CD14-positive monocyte (primary cell): Measurements from ENCODE around the gene CHMP2A. TPM values are rescaled to one million over a fixed set of nuclear protein-coding genes. Genes with fewer than 3 reads are reported as not detected.

Source experiments
- DNase-seq, 3 donors: peaks; one replicate each; pipeline ENCODE4 v3.0.0-alpha.2; 2011 to 2022
- H2AFZ ChIP-seq: 2 replicates; pipeline ENCODE4 v1.6.0; 2012; ENCODE audit warnings: mild to moderate bottlenecking, low read depth, low read length, inconsistent platforms; ENCODE audit not compliant: insufficient read depth, poor library complexity, severe bottlenecking
- H3K27ac ChIP-seq, 2 donors: 1 replicate in 1 of 2; 2 replicates in 1 of 2; pipeline ENCODE4 v1.5.1; 2012 to 2013; ENCODE audit warnings: low read length in 2 of 2, control low read depth in 1 of 2, inconsistent platforms in 1 of 2, low read depth in 1 of 2, mild to moderate bottlenecking in 1 of 2
- H3K27me3 ChIP-seq, 2 donors: one replicate each; pipeline versions ENCODE4 v1.6.0 to v1.6.1; 2011 to 2013; ENCODE audit warnings: low read length in 2 of 2; ENCODE audit not compliant: control insufficient read depth in 2 of 2, insufficient read depth in 2 of 2
- H3K36me3 ChIP-seq, 2 donors: replicated peaks in 1 of 2; 1 replicate in 1 of 2; 2 replicates in 1 of 2; pipeline versions ENCODE4 v1.5.1 to v1.6.1; 2012 to 2013; ENCODE audit warnings: low read length in 2 of 2, control low read depth in 1 of 2, inconsistent platforms in 1 of 2, mild to moderate bottlenecking in 1 of 2; ENCODE audit not compliant: insufficient read depth in 2 of 2, control insufficient read depth in 1 of 2
- H3K4me1 ChIP-seq, 2 donors: 1 replicate in 1 of 2; 2 replicates in 1 of 2; pipeline versions ENCODE4 v1.5.1 to v1.6.1; 2012 to 2013; ENCODE audit warnings: low read length in 2 of 2, control low read depth in 1 of 2, inconsistent platforms in 1 of 2, mild to moderate bottlenecking in 1 of 2, moderate library complexity in 1 of 2; ENCODE audit not compliant: insufficient read depth in 2 of 2, control insufficient read depth in 1 of 2
- H3K4me2 ChIP-seq: replicated peaks from 2 replicates; pipeline ENCODE3; 2012; ENCODE audit warnings: low read length, moderate library complexity, mild to moderate bottlenecking; ENCODE audit not compliant: poor library complexity, severe bottlenecking; ENCODE audit errors: extremely low read depth
- H3K4me3 ChIP-seq, 3 experiments: fragments of 200-600 bp in 1 of 3; sonication (generic) in 1 of 3; replicated peaks in 1 of 3; 1 replicate in 2 of 3; 2 replicates in 1 of 3; pipeline ENCODE4 v1.5.1; 2011 to 2013; ENCODE audit warnings: low read length in 3 of 3, mild to moderate bottlenecking in 3 of 3, control low read depth in 2 of 3, low read depth in 2 of 3, inconsistent platforms in 1 of 3, moderate library complexity in 1 of 3
- H3K79me2 ChIP-seq: 2 replicates; pipeline ENCODE4 v1.6.0; 2012; ENCODE audit warnings: mild to moderate bottlenecking, control low read depth, inconsistent platforms, low read length, moderate library complexity; ENCODE audit not compliant: insufficient read depth
- H3K9ac ChIP-seq: 2 replicates; pipeline ENCODE4 v1.6.0; 2017; ENCODE audit warnings: low read length, mild to moderate bottlenecking; ENCODE audit not compliant: insufficient read depth, poor library complexity, severe bottlenecking
- H3K9me3 ChIP-seq, 2 donors: replicated peaks in 1 of 2; 1 replicate in 1 of 2; 2 replicates in 1 of 2; pipeline versions ENCODE4 v1.5.1 to v1.6.1; 2012 to 2013; ENCODE audit warnings: low read length in 2 of 2, control low read depth in 1 of 2; ENCODE audit not compliant: control insufficient read depth in 1 of 2, insufficient read depth in 1 of 2
- H4K20me1 ChIP-seq: 2 replicates; pipeline ENCODE4 v1.6.0; 2012; ENCODE audit warnings: mild to moderate bottlenecking, low read length, control low read depth, moderate library complexity; ENCODE audit not compliant: insufficient read depth
- H3K27ac Mint-ChIP-seq, 7 donors: one replicate each; pipeline ENCODE4 v1.8.0; 2020; ENCODE audit warnings: mild to moderate bottlenecking in 7 of 7, mixed read lengths in 7 of 7, moderate library complexity in 6 of 7, inconsistent platforms in 2 of 7
- H3K27me3 Mint-ChIP-seq, 3 donors: one replicate each; pipeline ENCODE4 v1.8.0; 2021 to 2022; ENCODE audit warnings: low read depth in 3 of 3, mild to moderate bottlenecking in 3 of 3, mixed read lengths in 3 of 3, moderate library complexity in 3 of 3, inconsistent platforms in 1 of 3
- H3K36me3 Mint-ChIP-seq, 2 donors: one replicate each; pipeline ENCODE4 v1.8.0; 2020; ENCODE audit warnings: mixed read lengths in 2 of 2, inconsistent platforms in 1 of 2, mild to moderate bottlenecking in 1 of 2
- H3K4me1 Mint-ChIP-seq: one replicate; pipeline ENCODE4 v1.8.0; 2020; ENCODE audit warnings: mild to moderate bottlenecking, mixed read lengths
- H3K4me3 Mint-ChIP-seq, 2 donors: one replicate each; pipeline ENCODE4 v1.8.0; 2020; ENCODE audit warnings: mild to moderate bottlenecking in 2 of 2, mixed read lengths in 2 of 2, moderate library complexity in 1 of 2
- H3K9me3 Mint-ChIP-seq, 7 donors: one replicate each; pipeline ENCODE4 v1.8.0; 2020 to 2022; ENCODE audit warnings: mixed read lengths in 7 of 7, mild to moderate bottlenecking in 6 of 7, moderate library complexity in 6 of 7, inconsistent platforms in 2 of 7
- WGBS: methylation state at CpG from one replicate; pipeline ENCODE4 v1.1.5; 2013; ENCODE audit warnings: missing lambda C conversion rate; ENCODE audit not compliant: insufficient coverage; 5-methylcytosine and 5-hydroxymethylcytosine counted together
- intact Hi-C, 2 donors: fragments of 100-400 bp; cut with micrococcal nuclease; formaldehyde crosslinking; loops; one replicate each; pipeline versions ENCODE4 v1.15.0 to v1.15.1; 2023
- polyA plus RNA-seq, 3 donors: library from polyadenylated mRNA; depleted of rRNA in 1 of 3; unstranded in 2 of 3; stranded (reverse) in 1 of 3; fragments of 300-500 nt in 2 of 3; fragments of >200 nt in 1 of 3; fragmentation: Illumina TruSeq in 2 of 3; gene quantifications; 1 replicate in 2 of 3; 2 replicates in 1 of 3; pipeline ENCODE4 v1.2.3, GENCODE V29; 2012 to 2021
- TF ChIP-seq, protein P1 (sequence below): fragments of 200-600 bp; IDR thresholded peaks from one replicate; pipeline ENCODE4 v1.8.0; 2022; ENCODE audit warnings: antibody characterized with exemption, mild to moderate bottlenecking

Gene CHMP2A
- polyA plus RNA-seq, 3 donors: 228 to 323 (median 290) TPM

DNA sequence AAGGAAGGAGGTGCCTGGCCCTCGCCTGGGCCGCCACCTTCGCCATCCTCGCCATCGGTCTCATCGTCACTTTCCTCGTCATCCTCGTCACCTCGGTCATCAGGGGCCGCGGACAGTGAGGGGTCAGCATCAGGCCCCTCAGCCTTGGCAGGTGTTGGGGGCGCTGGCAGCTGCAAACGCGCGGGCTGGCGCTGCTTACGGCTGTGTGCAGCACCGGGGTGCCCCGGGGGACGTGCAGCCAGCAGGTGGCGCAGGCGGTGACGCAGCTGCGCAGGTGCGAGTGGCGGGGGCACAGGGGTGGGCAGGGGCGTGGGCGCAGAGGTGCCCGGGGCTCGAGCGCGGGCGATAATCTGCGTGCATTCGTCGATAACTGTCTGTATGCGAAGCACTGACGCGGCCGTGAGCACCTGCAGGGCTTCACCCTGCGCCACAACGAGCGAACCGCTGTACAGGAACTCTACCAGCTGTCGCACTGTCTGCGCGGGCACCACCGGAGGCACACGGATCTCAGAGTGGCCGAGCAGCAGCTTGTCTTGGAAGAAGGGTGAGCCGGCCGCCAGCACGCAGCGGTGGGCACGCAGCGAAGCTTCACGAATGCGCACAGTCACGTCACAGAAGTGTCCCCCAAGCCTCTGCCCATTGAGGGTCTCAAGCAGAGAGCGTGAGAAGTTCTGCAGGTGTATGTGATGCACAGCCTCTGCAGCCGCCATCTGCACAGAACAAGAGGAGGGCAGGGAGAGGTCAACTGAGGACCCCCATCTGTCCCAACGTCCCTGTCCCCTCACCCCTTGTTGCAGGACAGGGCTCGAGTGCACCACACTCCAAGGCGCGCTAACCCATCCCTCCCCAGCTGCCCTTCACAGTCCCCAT is 37.7 kb downstream of the CHMP2A start:
- H3K4me3 Mint-ChIP-seq: no peak overlapping the region
- intact Hi-C loops: no loop called here

DNA sequence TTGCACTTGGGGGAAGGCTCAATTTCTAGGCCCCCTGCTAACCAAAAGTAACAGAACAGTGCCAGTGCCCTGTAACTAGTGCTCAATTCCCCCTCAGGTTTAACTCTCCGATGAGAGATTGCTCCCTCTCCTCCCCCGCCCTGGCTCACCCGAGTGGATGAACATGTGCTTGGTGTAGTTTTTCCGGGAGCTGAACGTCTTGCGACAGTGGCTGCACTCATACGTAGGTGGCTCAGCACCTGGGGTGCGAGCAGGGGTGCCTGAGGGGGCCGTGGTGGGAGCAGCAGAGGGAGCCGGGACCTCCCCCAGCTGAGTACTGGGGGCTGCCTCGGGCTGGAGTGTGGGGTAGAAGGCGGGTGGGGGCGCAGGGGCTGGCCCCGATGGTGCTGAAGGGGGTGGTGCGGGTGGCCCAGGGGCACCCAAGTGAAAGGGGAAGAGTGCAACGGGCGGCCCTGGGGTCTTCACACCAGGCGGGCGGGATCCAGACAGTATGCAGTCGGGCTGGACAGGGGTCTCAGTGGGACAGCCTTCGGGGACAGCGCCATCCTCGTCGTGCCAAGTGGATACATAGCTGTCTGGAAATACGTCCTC is 38.6 kb downstream of the CHMP2A start:
- no peak for DNase-seq
- Histone ChIP-seq H2AFZ (no peak overlapping the region), H3K9ac (no peak overlapping the region), H3K36me3 (peaks cover 17 to 20% of the 10 kb centered on the region in 2 donors), H3K4me3 (no peak overlapping the region), H4K20me1 (peaks cover 40% of the 10 kb centered on the region), H3K4me2 (no peak overlapping the region), H3K9me3 (no peaks in the 10 kb centered on the region), H3K27ac (no peak overlapping the region), H3K79me2 (peaks cover 44% of the 10 kb centered on the region), H3K27me3 (no peaks in the 10 kb centered on the region), H3K4me1 (peaks cover 35 to 42% of the 10 kb centered on the region in 2 donors)
- peaks cover 0 to 3% (median 0%) of the 10 kb centered on the region in 3 donors for H3K27me3 Mint-ChIP-seq
- WGBS: 98% methylated on average over 23 of the region's 25 CpGs
- H3K9me3 Mint-ChIP-seq: peaks cover 0 to 3% (median 0%) of the 10 kb centered on the region in 7 donors
- H3K27ac Mint-ChIP-seq: no peak overlapping the region
- intact Hi-C loops: no loop called here
- peaks cover 19 to 26% of the 10 kb centered on the region in 2 donors for H3K36me3 Mint-ChIP-seq
- TF ChIP-seq, protein P1, sequence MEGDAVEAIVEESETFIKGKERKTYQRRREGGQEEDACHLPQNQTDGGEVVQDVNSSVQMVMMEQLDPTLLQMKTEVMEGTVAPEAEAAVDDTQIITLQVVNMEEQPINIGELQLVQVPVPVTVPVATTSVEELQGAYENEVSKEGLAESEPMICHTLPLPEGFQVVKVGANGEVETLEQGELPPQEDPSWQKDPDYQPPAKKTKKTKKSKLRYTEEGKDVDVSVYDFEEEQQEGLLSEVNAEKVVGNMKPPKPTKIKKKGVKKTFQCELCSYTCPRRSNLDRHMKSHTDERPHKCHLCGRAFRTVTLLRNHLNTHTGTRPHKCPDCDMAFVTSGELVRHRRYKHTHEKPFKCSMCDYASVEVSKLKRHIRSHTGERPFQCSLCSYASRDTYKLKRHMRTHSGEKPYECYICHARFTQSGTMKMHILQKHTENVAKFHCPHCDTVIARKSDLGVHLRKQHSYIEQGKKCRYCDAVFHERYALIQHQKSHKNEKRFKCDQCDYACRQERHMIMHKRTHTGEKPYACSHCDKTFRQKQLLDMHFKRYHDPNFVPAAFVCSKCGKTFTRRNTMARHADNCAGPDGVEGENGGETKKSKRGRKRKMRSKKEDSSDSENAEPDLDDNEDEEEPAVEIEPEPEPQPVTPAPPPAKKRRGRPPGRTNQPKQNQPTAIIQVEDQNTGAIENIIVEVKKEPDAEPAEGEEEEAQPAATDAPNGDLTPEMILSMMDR: no peak
- H3K4me3 Mint-ChIP-seq: no peak overlapping the region
- H3K4me1 Mint-ChIP-seq: peaks cover 41% of the 10 kb centered on the region

More for the DNA sequence above, 37.7 kb downstream of the CHMP2A start:
- peaks cover 17 to 20% of the 10 kb centered on the region in 2 donors for H3K36me3 ChIP-seq
- Mint-ChIP-seq H3K9me3 (peaks cover 0 to 3% (median 0%) of the 10 kb centered on the region in 7 donors), H3K27ac (peak overlapping the region in 1 of 7 donors; percentile 30), H3K4me1 (peaks cover 44% of the 10 kb centered on the region), H3K27me3 (peaks cover 0 to 3% (median 0%) of the 10 kb centered on the region in 3 donors), H3K36me3 (peaks cover 19 to 26% of the 10 kb centered on the region in 2 donors)
- no peaks in the 10 kb centered on the region for H3K27me3 ChIP-seq
- TF ChIP-seq, protein P1: no peak
- H3K9me3 ChIP-seq: no peaks in the 10 kb centered on the region
- H3K27ac ChIP-seq: no peak overlapping the region
- WGBS: 97% methylated on average over 61 of the region's 65 CpGs
- H3K4me3 ChIP-seq: no peak overlapping the region
- H4K20me1 ChIP-seq: peaks cover 40% of the 10 kb centered on the region
- H3K4me1 ChIP-seq: peaks cover 38 to 42% of the 10 kb centered on the region in 2 donors
- no peak overlapping the region for H3K4me2 ChIP-seq
- no peak overlapping the region for H3K9ac ChIP-seq
- H3K79me2 ChIP-seq: peaks cover 44% of the 10 kb centered on the region
- no peak for DNase-seq
- H2AFZ ChIP-seq: no peak overlapping the region
